ENCODE measurements around the gene POF1B. TPM values are rescaled to one million over a fixed set of nuclear protein-coding genes. Genes with fewer than 3 reads are reported as not detected.

POF1B gene
- total RNA-seq, 1 donor from 2014 or later, result not detected

Other genes starting within 250 kb of the POF1B start
- 0.07 TPM in 1 of 2 replicates, not detected in the other for gene SATL1, start 135.9 kb downstream of the POF1B start, total RNA-seq
- 2.5 and 4.3 TPM in 2 replicates for gene ZNF711, start 135.7 kb downstream of the POF1B start, total RNA-seq

Data from epithelial cell of proximal tubule (primary cell).